GM18517 (cell line): ENCODE measurements around the gene DCAF15.
"Not testable (repeated sequence)": the region's sequence is repeated elsewhere in the genome, so short reads cannot be mapped to it uniquely, and the experiment has no call there.

Experiments used
- ATAC-seq: cut with Tn5 transposase; IDR thresholded peaks from one replicate; pipeline ENCODE4 v1.9.1; 2021; ENCODE audit warnings: mild to moderate bottlenecking, moderate library complexity; ENCODE audit not compliant: unreplicated experiment

The DCAF15 gene

GRCh38 chr19:13952154-13952930, at the start of gene DCAF15:
Gene DCAF15 (plus strand): TSS chr19:13952509. CDS start chr19:13952513, 4 bp downstream.
- peak; percentile 98 for ATAC-seq

GRCh38 chr19:13902993-13903555, 49.2 kb upstream of the DCAF15 start:
- ATAC-seq = no peak

GRCh38 chr19:13905634-13906520, 46.4 kb upstream of the DCAF15 start, which contains the start of the genes BRME1 and CC2D1A:
Gene BRME1 (minus strand): TSS chr19:13906117. CDS start chr19:13904892, 1,225 bp downstream.
Gene CC2D1A (plus strand): TSS chr19:13906201. CDS start chr19:13906442, 241 bp downstream.
- ATAC-seq = no peak

GRCh38 chr19:13906521-13906904, 45.8 kb upstream of the DCAF15 start:
- ATAC-seq = no peak

- ATAC-seq = no peak
Observed at GRCh38 chr19:13906910-13907309, 45.4 kb upstream of the DCAF15 start.

- no peak for ATAC-seq
Observed at GRCh38 chr19:13908674-13909073, 43.6 kb upstream of the DCAF15 start.

GRCh38 chr19:13909430-13909829, 42.9 kb upstream of the DCAF15 start:
- no peak for ATAC-seq

GRCh38 chr19:13913352-13913751, 39.0 kb upstream of the DCAF15 start:
- no peak for ATAC-seq

GRCh38 chr19:13914777-13915176, 37.5 kb upstream of the DCAF15 start:
- ATAC-seq = no peak

- ATAC-seq = no peak
Observed at GRCh38 chr19:13917888-13918406, 34.4 kb upstream of the DCAF15 start.

- ATAC-seq = no peak
Observed at GRCh38 chr19:13918726-13919411, 33.4 kb upstream of the DCAF15 start.

- ATAC-seq = no peak
Observed at GRCh38 chr19:13920524-13920923, 31.8 kb upstream of the DCAF15 start.

GRCh38 chr19:13920940-13921747, 31.2 kb upstream of the DCAF15 start:
- no peak for ATAC-seq

- not testable (repeated sequence) for ATAC-seq
Observed at GRCh38 chr19:13922118-13922517, 30.2 kb upstream of the DCAF15 start.

- no peak for ATAC-seq
Observed at GRCh38 chr19:13923194-13923987, 28.9 kb upstream of the DCAF15 start.

GRCh38 chr19:13926010-13926409, 26.3 kb upstream of the DCAF15 start:
- no peak for ATAC-seq

- no peak for ATAC-seq
Observed at GRCh38 chr19:13926715-13927114, 25.6 kb upstream of the DCAF15 start.

- no peak for ATAC-seq
Observed at GRCh38 chr19:13929340-13929739, 23.0 kb upstream of the DCAF15 start.

GRCh38 chr19:13929956-13930355, 22.4 kb upstream of the DCAF15 start:
- no peak for ATAC-seq
